Measurements from ENCODE around the gene BCR. TPM values are rescaled to one million over a fixed set of nuclear protein-coding genes. Genes with fewer than 3 reads are reported as not detected.

Gene BCR
- total and polyA plus RNA-seq, 2 of the 13 experiments (the other 11 are each of a cell fraction or from before 2014, with no cell fraction given): 19.9 to 33.6 TPM

DNA sequence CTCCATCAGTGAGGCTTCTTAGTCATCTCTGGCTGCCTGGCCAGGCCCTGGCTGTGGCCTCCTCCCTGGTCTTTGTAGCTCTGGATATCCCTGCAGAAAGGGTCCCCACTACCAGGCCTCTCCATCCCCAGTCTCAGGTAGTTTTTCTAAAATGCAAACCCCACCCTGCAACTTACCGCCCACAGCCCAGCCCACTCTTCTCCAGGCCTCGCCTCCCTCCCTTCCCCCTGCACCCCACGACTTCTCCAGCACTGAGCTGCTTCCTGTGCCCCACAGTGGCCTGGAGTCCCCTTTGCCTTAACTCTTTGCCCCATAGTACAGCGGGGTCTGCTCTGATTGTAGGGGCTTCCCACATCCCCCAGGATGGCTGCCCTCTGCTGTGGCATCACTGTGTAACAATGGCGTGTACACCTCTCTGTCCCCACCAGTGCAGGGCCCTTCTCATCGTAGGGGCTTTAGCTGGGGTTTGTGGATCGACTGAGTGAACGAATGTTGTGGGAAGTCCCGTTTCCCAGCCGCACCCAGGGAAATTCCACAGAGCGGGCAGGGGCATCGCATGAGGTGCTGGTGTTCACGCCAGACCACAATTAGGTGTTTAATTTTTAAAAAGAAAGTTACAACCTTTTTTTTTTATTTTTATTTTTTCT is 111.6 kb downstream of the BCR start:
- peaks cover 20 to 75% of the 10 kb centered on the region in 2 experiments; a peak in 4 of 5 replicates for H3K36me3 ChIP-seq (replicated peaks in 1 of 2; ENCODE audit: control insufficient read depth in 1 of 2, insufficient read depth in 2 of 2, low read length in 2 of 2)
- H3K79me2 ChIP-seq (ENCODE audit: insufficient read depth, low read length): no peaks in the 10 kb centered on the region
- no peak overlapping the region for H3K27ac ChIP-seq (ENCODE audit: extremely low read length, insufficient read depth, low read length)
- H3K9me3 ChIP-seq (ENCODE audit: low read length): no peaks in the 10 kb centered on the region
- TF ChIP-seq HNRNPK (IDR thresholded peaks at IDR 0.05; ENCODE audit: low read depth, low read length, poor library complexity, severe bottlenecking) (no peak), ZNF619 (CRISPR knock-in tag; IDR thresholded peaks at IDR 0.05) (no peak)
- TF ChIP-seq, protein P1, sequence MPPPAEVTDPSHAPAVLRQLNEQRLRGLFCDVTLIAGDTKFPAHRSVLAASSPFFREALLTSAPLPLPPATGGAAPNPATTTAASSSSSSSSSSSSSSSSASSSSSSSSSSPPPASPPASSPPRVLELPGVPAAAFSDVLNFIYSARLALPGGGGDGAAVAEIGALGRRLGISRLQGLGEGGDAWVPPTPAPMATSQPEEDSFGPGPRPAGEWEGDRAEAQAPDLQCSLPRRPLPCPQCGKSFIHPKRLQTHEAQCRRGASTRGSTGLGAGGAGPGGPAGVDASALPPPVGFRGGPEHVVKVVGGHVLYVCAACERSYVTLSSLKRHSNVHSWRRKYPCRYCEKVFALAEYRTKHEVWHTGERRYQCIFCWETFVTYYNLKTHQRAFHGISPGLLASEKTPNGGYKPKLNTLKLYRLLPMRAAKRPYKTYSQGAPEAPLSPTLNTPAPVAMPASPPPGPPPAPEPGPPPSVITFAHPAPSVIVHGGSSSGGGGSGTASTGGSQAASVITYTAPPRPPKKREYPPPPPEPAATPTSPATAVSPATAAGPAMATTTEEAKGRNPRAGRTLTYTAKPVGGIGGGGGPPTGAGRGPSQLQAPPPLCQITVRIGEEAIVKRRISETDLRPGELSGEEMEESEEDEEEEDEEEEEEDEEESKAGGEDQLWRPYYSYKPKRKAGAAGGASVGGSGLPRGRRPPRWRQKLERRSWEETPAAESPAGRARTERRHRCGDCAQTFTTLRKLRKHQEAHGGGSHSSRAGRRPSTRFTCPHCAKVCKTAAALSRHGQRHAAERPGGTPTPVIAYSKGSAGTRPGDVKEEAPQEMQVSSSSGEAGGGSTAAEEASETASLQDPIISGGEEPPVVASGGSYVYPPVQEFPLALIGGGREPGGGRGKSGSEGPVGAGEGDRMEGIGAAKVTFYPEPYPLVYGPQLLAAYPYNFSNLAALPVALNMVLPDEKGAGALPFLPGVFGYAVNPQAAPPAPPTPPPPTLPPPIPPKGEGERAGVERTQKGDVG (CRISPR knock-in tag; IDR thresholded peaks at IDR 0.05; ENCODE audit: borderline replicate concordance): no peak
- no peak overlapping the region for H3K4me2 ChIP-seq (ENCODE audit: low read depth, low read length)
- H2AFZ ChIP-seq (ENCODE audit: low read length): no peak overlapping the region
- H4K20me1 ChIP-seq (ENCODE audit: insufficient read depth, low read length): no peaks in the 10 kb centered on the region
- POLR2A ChIA-PET: no interaction called here
- ATAC-seq (no peak), DNase-seq (ENCODE audit: low spot score) (no peak), FAIRE-seq (no peak)
- intact Hi-C loops (cut with micrococcal nuclease; ENCODE audit: unreplicated experiment) (no loop called here), in situ Hi-C loops (cut with HindIII; ENCODE audit: extremely low pct_ligation_motif_present, low pct_unique_long_range_greater_than_20kb) (loop anchor here (25.0 kb wide), 1 partner anchor 330 kb away; no protein-coding TSS in a partner anchor)
- WGBS (ENCODE audit: low lambda C conversion rate): 97% methylated on average over 13 of the region's 13 CpGs
- CTCF ChIA-PET (ENCODE audit: low intra/inter-chr PET ratio, low total read pairs): interaction anchor here (1.9 to 2.8 kb wide), 2 partner anchors 113 to 118 kb away, joined by 11 to 45 read pairs; partner anchors contain the start of gene BCR
- H3K4me1 ChIP-seq (ENCODE audit: insufficient read depth, low read length): peaks cover 27% of the 10 kb centered on the region
- H3K4me3 ChIP-seq (replicated peaks in 1 of 3; ENCODE audit: insufficient read depth in 1 of 3, low read depth in 2 of 3, low read length in 3 of 3): no peak overlapping the region
- BruUV-seq (replicated peaks): no TSS peak
- no peak overlapping the region for H3K9ac ChIP-seq (ENCODE audit: insufficient read depth, low read depth, low read length)
- no peaks in the 10 kb centered on the region for H3K27me3 ChIP-seq (ENCODE audit: control insufficient read depth in 1 of 2, insufficient read depth in 2 of 2, low read length in 2 of 2)
